Right lung (tissue), 5 donors: ENCODE results near the gene ELFN2. TPM values are rescaled to one million over a fixed set of nuclear protein-coding genes. Genes with fewer than 3 reads are reported as not detected.
"Not testable (repeated sequence)": the region's sequence is repeated elsewhere in the genome, so short reads cannot be mapped to it uniquely, and the experiment has no call there.

Experiments
- DNase-seq, 2 donors: peaks; one replicate each; pipeline ENCODE4 v3.0.0-alpha.2; 2013
- polyA plus RNA-seq, 5 donors: library from polyadenylated mRNA; unstranded; fragments of 120-200 nt; gene quantifications; one replicate each; pipeline versions ENCODE4 v1.2.1 to v1.2.3, GENCODE V29; 2013; ENCODE audit warnings: inconsistent platforms in 1 of 5, low replicate concordance in 1 of 5; ENCODE audit not compliant: insufficient read length in 5 of 5, insufficient read depth in 1 of 5

Gene ELFN2
- polyA plus RNA-seq, 5 donors = 0.51 to 2.0 (median 1.3) TPM

DNA sequence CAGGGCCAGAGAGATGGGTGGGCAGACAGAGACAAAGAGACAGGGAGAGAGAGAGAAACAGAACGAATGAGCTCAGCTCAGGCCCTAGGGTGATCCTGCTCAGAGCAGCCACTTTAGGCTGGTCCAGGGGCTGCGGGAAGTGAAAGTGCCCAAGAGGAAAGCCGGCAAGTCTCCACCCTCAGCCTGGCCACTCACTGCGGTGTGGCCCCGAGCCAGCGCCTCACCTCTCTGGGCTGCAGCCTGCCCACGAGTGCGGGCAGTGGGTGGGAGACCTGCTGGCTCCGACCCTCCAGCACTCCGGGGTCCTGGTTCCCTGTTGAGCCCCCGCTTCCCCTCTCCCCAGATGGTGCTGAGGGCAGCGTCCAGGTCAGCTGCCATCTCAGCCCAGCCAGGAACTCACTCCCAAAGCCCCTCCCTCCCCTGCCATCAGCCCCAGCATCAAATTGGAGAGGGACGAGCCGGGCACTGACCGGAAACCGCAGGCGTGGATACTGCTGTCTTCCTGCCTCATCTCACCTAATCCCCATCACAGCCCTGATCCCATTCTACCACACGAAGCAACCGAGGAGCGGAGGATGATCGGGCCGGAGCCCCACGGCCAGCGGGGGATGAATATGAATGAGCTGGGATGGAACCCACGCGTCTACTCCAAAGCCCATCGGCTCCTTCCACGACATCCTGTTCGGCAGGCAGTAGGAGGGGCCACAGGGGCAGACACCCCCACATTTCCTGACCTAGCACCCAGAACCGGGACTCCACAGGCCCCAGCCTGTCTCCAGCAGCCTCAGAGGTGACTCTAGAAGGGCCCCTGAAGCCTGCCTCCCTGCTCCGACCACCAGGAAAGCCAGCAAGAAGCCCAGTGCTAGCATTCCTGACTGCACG lies 16.9 kb downstream of the ELFN2 start:
- DNase-seq = no peak

DNA sequence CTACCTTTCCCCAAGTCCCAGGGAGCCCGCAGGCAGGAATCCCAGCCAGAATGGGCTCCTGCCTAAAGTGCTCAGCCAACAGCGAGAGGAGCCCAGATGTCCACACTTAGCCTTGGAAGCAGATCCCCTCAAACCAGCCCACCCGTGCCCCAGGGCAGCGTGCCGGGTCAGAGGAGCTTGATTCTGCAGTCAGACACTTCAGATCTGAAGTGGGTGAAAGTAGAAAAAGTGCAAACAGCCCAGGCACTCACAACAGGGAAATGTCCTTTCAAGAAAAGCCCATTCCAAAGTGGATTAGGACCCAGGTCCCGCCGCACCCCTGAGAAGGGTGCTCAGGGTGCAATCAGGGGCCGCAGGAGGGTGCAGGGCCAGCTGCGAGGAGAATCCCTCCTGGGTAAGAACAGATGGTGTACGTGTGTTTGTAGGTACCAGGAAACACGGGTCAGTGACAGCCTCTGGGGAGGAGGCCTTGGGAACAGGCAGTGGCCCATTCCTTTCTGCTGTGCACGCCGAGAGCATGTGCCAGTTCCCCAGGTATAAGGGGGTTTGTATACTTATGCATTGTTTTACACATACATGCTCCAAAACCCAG lies 17.7 kb downstream of the ELFN2 start:
- no peak for DNase-seq

DNA sequence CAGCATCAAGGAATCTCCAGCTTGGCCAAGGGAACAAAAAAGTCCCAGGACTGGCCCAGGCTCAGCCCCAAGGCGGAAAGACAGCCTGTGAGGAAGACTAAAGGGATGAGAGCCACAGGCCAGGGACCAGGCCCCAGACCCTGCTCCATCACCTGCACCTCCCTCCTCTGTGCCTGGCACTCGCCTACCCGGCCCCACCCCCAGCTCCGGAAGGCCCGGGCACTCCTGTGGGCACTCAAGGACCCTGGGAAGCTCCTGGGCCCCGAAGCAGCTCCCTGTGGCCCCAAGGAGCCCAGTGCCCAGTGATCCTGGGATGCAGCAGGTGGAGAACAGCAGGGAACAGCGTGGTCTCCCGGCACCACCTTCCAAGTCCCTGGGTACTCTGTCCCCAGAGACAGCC lies 18.2 kb downstream of the ELFN2 start:
- no peak for DNase-seq

DNA sequence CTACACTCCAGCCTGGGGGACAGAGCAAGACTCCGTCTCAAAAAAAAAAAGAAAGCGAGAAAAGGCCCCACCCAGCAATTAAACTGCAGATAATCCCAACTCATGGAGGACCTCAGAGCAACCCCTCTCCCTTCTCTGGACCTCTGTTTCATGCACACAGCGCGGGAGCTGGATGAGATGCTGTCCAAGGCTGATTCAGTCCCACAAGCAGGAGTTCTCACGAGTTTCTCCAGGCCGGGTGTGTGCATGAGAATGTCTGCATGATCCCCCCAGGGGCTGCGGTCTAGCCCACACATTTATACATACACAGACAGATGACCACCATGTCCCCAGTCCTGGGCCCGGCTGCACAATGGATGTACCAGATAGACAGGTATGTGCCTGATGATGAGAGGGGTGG lies 19.4 kb downstream of the ELFN2 start:
- DNase-seq = no peak

DNA sequence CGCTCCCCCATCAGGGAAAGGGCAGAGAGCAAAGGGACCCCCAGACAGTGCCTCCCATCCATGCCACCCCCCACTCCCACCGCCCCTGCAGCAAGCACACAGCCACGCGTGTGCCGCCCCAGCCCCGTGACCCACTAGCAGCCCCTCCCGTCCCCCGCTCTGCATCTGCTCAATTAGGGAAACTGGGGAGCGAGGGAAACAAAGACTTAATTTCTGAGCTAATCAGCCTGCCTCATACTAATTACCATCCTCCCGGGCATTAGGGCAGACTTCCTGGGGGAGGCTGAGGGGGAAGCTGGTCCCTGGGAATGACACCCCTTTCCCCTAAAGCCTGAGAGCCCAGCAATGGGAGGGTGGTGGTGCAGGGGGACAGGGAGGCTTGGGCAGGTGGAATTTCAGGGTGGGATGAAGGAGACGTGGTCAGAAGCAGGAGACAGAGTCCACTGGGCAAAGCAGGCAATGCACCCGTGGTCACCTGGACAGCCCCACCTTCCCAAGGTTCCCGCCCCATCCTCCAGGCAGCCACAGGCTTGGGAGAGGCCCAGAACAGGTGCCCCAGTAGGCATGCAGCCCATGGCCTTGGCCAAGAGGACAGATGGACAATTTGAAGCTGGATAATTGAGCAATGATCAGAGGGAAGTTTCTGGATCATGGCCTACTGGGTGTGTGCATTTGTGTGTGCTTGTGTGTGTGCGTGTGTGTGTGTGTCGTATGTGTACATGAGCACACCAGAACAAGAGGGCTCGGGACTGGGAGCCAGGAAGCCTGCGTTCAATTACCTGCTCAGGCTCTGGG lies 20.6 kb downstream of the ELFN2 start:
- DNase-seq = no peak

DNA sequence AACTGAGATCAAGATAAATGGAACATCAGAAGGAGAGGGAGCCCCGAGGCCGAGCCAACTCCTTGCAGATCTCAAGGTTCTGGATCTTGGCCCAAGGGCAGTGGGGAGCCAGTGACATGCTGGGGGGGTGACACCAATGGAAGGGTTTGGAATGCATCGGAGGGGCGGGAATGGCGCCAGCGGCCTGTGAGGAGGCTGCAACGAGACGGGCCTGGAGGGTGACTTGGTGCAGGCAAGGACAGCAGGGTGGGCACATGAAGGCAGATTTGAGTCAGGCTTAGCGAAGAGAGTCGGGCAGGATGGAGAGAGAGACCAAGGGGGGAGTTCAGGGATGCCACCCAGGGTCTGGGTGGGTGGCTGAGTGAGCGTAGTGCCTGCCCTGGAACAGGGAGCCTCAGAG lies 23.2 kb downstream of the ELFN2 start:
- DNase-seq = no peak

DNA sequence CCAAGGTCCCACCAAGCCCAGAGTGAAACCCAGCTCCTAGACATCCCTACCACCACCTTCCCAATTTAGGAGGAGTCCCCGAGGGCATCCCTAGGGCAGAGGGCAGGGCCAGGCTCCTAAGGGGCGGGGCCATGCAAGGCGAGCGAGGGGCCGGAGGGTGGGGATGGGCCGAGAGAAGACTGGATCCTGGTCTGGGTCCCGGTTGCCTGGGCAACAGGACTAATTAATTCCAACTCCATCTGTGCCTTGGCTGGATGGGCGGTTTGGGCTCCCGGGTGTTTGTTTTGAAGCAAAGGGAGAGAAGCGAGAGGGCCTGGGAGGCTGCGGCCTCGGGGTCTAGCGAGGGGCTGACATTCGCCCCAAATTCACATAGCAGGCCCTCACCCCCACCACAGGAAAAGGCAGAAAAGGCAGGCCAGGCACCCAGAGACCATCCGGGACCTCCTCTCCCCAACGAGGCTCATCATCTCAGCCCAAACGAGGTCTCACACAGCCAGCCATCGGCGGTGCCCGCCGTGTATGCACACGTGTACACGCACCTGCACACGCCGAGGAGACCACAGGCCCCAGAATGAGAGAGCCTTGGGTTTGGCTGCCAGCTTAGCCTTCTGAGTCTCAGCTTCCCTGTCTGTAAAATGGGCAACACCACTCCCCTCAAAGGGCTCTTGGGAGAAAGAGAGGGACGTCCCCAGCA lies 23.9 kb downstream of the ELFN2 start:
- no peak for DNase-seq

DNA sequence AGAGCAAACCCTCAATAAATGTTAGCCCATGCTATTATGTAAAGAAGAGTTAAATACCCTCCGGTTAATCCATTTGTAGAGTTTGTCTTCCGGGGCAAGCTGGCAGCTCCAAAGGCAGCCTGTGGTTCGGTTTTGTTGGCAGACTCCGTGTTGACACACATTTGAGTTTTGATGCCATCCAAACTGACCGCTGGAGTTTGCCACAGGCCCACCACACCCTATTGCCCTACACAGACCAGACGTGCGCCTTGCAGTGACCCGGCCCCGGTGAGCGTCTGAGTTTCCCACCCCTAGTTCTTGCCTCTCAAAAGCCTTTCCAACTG lies 25.1 kb downstream of the ELFN2 start:
- no peak for DNase-seq

DNA sequence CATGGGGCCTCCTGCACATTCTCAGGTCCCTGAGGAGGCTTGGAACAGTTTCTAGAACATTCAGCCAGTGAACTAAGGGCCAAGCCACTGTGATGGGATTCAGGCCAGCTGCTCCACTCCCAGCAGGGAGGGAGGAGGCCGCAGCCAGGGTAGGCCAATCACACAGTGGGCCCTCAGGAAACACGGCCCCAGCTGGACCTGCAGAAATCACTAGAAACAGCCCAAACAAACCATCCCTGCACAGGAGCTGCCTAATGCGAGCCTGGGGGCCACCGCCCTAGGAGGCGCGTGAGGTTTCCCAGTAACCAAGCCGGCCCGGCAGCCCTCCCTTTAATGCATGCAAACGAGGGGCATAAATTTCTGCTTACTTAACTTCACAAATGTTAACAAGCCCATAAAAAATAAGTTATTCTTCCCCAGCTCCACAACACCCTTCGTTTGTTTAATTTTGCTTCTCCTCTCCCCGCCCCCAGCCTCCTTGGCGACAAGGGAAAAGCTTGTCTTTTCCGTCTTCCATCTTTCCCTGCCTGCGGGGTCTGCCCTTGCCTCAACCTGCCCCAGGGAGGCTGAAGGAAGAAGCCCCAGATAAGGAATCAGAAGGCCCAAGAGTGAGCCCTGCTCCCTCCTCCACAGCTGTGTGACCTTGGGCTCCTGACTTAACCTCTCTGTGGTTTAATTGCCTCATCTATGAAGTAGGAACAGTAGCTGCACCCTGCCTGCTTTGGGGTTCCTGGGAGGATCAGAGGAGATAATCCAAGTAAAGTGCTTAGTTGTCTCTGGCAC lies 25.7 kb downstream of the ELFN2 start:
- no peak for DNase-seq

DNA sequence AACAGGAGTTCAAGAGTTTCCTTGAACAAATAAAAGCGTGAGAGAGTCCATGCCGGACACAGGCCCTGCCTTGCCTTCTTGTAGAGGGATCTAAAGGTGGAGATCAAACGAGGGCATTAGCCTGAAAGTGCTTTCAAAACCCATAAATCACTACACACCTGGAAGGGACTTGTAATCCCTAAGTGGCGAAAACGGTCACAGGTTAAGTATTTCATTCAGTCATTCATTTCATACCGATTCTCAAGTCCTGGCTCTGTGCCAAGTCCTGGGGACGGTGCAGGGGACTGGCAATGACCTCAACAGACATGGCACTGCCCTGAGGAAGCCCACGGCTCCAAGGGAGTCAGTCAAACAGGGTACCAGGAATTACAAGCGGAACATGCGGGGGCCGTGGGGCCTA lies 26.6 kb downstream of the ELFN2 start:
- no peak for DNase-seq

DNA sequence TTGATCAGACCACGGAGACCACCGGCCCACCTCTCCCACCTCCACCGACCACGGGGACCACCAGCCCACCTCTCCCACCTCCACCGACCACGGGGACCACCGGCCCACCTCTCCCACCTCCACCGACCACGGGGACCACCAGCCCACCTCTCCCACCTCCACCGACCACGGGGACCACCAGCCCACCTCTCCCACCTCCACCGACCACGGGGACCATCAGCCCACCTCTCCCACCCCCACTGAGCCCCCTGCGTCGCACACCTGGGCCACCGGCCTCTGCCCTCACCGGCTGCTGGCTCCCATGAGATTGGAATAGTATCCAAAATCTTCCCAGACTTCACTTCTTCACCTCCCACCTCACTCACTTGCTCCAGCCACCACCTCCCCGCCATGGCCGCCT lies 27.8 kb downstream of the ELFN2 start:
- DNase-seq = not testable (repeated sequence)

DNA sequence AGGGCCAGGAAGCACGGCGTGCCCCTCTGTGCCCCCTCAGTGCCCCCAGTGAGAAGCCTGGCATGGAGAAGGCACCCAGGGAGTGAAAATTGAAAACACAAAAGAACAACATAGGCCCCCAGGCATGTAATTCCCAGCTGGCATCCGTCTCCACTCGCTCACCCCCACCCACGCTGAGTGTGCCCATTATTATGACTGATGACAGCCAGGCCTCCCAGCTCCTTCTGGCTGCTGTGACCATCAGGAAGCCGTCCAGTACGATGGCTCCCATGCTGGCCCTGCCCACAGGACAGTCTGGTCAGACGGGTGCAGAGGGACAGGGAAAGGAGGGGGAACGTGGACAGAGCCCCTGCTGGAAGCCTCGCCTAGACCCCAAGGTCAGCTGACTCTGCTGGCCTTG lies 30.1 kb downstream of the ELFN2 start:
- DNase-seq = no peak

DNA sequence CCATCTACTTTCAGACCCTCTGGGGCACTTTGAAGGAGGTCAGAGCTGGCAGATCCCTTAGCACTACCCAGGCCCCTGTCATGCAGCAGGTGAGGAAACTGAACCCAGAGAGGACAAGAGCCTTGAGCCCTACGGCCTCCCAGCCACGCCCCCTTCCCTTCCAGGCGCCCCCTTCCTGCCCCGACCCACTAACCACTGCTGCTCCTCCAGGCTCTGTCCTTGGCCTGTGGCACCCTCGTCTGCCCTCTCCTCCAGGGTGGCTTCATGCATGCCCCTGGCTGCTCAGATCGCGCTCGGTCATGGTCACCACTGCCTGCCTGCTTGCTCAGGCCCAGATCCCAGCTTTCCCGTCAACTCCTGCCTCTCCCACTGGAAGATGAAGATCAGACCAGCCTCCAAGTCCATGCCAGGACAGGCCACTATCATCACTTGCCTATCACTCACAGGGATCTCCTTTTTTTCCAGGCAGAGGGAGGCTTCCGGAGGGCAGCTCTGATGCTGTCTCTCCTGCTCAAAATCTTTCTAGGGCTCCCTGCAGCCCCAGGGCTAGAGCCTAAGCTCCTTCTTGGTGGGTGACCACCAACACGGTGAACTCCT lies 30.7 kb downstream of the ELFN2 start:
- DNase-seq = no peak

DNA sequence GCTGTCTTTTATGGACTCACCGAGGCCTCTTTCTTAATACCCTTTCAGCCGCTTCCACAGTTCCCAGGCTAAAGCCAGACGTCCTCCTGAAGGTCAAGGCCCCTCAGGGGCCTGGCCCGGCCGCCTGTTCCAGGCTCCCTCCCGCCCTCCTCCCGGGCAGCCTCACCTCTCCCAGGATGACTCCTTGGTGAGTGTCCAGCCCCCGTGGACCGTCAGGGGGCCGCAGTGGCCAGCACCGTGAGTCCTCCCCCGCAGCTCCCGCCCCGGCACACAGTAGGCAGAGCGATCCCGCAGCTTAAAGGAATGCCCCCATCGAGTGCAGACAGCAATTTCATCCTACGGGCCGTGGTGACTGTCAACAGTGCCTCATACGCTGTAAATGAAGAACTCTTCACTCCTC lies 32.9 kb downstream of the ELFN2 start:
- no peak for DNase-seq

DNA sequence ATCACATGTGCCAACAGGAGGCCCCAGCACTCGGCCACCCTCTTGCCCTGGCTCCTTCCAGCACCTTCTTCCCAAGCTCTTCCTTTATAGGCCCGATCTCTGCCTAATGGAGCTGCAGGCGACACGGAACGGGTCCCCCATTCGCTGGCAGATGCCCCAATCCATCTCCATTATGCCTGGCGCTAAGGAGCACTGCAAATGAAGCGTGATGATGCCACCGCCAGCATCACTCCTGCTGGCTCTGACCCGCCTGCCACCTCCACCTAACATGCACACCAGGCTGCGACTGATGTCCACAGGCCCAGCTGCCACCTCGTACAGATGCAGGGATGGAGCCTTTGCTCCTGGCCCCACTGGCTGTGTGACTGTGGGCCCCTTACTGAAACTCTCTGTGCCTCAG lies 33.5 kb downstream of the ELFN2 start:
- DNase-seq = no peak

DNA sequence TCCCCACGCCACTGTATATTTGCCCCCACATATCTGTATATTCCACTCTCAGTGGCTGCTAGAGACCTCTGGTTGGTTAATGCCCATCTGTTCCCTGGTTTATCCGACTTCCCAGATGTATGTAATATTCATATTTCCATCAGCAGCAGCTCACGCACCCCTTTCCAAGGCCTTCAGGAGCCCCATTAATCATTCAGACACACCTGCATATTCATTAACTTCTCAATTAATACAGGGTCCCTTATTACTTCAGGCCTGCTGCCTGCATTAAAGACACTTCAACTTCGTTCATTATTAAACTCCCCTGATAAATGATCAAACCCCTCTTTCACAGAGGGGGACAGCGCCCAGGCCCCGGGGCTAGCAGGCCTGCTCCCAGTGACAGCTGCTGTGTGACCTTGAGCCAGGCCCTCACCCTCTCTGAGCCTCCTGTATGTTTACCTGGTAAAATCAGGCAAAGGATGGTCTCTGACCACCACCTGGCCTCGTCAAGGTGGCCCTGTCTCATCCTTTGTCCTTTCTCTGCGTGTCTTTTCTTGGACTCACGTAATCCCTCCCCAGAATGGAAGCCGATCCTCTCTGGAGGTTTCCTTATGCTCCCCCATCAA lies 34.5 kb downstream of the ELFN2 start:
- no peak for DNase-seq

DNA sequence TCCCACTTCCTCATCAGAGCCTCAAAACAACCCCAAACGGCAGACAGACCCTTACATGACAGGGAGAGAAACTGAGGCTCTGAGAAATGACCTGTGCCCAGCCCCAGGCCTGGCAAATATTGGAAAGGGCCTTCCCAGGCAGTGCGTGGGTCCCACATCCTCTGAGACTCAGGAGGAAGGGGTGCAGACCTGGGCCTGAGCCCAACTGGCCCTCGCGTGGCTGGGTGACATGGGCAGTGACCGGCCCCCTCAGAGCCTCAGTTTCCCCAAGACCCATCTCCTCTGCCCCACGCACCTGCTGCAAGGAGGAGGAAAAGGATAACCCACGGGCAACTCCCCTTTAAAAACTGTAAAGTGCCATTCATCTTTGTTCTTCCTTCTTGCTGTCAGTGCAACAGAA lies 35.6 kb downstream of the ELFN2 start:
- DNase-seq = no peak

DNA sequence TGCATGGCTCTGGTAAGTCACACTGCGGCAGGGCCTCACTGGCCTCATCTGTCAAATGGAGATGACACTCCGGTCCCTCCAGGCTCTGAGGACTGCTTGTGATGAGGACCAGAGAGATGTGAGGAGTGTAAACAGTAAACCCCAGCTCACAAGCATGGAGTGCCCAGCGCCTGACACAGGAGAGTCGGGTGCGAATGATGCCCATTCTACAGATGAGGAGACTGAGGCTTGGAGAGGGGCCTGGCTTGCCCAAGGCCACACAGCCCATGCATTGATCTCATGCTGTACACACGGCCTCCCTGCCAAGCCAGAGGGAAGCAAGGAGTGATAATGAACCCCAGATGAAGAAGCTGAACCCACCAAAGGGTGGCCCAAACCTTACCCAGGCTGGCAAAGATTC lies 37.2 kb downstream of the ELFN2 start:
- no peak for DNase-seq

DNA sequence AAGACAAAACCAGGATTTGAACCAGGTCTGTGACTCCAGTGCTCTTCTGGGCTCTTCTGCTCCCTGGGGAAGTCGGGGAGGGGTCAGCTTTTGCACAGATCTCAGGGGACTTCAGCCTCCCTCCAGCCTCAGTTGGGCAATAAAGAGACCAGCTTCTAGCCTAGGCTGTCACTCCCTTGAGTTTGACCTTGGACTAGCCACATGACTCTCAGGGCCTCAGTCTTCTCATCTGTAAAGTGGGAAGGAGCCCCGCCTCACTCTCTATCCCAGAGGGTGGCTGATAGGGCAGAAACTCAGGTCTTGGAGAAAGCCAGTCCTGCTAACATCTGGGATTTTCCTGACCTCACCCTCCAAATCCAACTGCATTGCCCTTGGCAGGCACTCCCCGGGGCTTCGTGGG lies 38.7 kb downstream of the ELFN2 start:
- no peak for DNase-seq

DNA sequence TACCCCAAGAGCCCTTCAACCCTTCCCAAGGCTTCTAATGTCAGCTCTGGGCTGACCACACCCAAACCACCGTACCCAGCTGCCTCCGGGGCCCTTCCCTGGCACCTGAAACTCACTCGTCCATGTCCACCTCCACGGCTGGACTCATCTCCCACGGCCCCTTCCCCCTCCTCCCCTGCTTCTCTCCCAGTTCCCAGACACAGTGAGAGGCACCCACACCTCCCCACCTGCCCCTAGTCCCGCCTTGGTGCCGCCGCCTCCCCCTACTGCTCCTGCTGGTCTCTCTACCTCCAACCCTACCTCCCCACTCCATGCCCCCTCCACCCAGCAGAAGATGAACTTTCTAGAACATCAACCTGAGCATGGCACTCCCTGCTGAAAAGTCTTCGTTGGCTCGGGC lies 39.5 kb downstream of the ELFN2 start:
- no peak for DNase-seq

DNA sequence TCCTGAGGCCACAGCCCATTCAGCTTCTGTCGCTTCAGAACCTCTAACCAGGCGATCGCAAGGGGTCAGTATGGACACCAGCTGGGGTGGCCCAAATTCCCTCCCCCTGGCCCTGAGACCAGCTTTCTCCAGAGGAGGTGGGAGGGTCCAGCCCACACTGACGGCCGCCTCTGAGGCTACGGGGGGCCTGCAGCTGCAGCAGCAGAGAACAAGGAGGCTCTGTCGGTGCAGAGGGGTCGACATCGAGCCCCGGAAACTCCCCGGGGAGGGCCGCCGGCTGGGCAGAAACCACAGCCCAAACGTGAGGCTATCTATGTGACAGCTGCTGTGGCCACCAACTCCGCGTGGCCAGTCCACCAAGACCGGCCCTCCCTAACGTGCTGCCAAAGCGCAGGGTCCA lies 40.8 kb downstream of the ELFN2 start:
- no peak for DNase-seq
